GM21737 (cell line): ENCODE data around the gene UBASH3B.

Source experiments
- ATAC-seq: cut with Tn5 transposase; IDR thresholded peaks from one replicate; pipeline ENCODE4 v1.9.1; 2021; ENCODE audit warnings: mild to moderate bottlenecking, moderate library complexity; ENCODE audit not compliant: unreplicated experiment

UBASH3B gene

DNA sequence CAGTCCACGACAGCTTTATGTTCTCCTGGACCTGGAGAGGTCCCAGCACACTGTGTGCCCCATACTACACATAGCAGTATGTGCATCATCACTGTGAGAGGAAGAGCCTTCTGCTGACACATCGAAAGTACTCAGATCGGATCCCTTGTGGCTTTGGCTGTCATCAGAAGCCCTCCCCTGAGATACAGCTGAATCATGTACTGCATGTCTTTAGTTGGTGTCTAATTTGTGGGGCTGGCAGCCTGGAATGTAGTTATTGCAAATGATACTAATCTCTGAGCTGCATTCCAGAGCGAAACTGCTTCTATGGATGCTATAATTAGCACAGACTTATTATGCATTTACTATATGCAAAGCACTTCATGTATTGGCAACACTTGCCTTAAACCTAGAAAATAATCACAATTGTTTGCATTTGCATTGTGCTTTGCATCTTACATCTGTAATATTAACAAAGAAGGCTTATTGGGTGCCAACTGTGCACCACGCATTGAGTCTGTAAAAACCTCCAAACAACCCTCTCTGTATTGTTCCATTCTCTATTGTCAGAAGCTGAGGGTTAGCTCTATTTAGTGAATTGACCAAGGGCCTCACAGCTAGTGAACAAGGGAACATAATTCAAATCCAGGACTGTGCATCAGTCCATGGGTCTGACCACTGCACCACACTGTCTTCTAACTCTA is 93.6 kb downstream of the UBASH3B start:
- peak; percentile 72 for ATAC-seq

DNA sequence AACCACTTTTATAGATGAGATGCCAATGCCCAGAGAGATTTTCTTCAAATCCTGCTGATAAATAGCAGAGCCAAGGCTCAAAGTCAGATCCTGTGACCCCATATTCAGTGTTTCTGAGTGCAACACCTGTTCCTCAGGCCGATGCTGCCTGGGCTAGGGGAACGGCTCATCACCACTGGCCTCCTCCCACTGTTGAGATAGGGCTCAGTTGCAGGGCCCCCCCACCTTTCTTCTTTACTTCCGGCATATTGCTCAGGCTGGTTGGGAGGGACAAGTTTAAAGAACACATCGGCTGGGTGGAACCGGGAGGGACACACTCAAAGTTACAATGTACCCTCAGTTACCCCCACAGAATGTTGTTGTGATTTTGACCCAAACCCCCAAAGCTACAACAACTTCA is 94.5 kb downstream of the UBASH3B start:
- ATAC-seq: no peak

DNA sequence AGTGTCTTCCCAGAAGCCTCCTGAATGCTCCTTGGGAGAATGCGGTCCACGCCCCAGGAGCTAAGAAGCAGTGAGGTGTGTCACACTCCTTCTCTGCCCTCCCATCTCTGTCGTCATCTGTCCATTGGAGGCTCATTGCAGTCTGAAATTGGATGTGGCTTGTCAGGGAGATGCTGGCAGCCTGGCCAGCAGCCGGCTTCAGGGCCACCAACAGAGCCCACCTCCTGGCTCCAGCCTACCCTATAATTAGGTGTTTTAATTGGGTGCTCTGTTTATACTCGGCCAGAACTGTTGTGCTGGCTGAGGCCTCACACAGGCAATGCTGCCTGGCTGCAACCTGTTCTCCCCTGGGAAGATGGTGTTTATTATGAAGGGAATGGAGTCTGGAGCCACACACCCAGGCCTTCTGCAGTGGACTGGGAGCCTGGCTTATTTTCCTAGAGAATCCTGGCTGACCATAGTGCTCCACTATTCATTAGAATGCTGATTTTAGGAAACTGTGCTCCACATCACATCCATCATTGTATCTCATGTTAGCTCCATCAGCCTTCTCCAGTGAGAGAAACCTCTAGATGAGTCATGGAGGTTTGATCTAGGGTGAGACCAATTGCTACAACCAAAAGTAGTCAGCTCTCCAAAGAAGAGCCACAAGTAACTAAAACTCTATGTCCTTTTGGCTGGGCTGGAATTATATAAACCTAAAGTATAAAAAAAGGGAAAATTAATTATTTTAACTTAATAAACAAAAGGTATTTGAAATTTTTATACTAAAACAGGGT is 96.0 kb downstream of the UBASH3B start:
- no peak for ATAC-seq

DNA sequence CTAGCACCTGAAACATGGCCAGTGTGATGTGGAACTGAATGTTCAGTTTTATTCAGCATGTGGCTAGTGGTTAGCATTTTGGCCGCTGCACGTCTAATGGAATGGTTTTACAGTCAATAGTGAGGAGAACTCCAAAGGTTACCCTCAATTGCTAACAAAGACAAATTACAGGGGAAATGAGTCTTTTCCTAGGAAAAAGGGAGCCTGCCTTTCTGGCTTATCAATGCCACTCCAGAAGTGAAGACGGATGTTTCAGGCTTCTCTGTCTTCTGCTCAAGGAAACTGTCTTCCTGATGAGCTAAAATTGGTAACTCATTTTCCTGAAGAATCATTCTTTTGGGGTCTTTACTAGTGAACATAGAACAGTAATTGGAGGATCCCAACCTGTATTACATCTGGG is 98.5 kb downstream of the UBASH3B start:
- ATAC-seq: no peak

DNA sequence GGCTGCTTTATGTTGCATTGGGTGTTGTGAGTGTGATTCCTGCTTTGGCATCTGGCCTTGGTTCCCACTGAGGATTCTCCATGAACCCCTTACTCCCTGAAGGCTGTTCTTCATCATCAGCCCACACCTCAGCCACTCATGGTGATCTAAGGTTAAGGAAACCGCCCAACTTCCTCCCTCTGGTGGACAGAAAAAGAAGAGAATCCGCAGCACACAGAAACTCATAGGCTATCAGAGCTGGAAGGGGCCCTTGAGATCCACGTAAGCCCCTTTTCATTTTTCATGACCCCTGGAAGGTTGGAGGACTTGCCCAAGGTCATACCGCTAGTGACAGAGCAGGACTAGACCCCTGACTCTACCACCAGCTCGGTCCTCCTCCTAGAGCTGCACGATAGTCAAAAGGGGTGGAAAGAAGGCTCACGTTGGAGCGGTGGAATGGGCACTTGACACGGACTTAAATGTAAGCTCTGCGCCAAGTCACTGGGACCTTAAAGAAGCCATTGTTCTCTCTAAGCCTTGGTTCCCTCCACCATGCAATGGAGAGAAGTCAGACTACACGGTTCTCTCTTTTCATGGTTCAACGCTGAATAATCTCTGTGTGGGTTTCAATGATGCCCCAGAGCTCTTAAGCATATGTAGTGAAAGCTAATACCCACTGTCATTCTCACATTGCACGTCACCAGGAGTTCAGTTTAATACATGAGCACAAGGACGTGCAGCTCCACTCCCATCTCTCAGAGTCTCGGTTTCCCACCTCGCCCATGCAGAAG is 99.2 kb downstream of the UBASH3B start:
- ATAC-seq: no peak

DNA sequence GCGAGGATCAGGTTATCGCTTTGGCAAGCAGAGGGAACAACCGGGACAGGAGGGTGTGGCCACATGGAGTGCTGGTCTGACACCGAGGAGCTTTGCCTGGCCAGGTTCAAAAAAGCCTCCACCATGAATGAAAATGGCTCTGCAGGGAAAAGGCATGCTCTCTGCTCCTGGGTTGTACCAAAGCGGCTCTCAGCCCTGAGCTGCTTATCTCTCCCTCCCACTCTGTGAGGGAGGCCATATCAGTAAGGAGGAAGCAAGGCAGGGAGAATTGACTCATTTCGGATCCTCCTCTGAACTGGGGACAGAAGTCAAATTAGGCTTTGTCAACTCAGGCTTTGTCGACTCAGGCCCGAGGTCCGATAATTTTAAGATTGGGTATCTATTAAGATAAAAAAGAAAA is 99.9 kb downstream of the UBASH3B start:
- ATAC-seq: no peak

DNA sequence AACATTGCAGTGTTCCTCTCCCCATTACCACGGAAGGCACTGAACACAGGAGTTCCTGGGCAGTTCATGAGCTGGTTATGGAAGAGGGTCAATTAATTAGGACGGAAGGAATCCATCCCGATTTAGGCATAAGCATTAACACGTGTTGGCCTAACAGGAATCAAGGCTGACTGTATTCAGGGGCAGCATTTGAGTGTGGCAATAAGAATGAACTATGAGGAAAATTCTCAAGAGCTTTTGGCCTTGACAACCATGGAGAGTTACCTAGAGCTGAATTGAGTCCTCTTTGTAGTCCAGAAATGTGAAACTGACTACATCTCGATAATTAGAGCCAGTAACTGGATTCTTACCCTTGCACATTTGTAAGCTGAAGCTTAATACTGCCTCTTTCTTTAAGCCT is 100.4 kb downstream of the UBASH3B start:
- no peak for ATAC-seq

DNA sequence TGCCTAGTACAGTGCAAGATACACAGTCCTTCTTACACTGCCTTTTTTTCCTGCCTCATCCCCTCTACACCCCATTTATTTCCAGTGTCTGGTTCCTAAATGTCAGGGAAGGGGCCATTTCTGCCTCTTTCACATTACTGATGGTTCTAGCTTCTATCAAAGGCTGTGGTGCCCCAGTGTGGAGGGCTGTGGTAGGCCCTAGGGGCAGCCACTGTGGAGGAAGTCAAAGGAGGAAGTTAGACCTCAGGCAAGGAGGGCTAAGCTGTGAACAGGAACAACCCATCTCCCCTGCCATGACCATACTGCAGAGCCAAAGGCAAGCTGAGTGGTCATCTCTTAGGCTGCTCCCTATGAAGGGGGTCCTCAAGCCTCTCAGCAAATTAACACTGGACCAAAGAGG is 100.9 kb downstream of the UBASH3B start:
- ATAC-seq: peak; percentile 67

DNA sequence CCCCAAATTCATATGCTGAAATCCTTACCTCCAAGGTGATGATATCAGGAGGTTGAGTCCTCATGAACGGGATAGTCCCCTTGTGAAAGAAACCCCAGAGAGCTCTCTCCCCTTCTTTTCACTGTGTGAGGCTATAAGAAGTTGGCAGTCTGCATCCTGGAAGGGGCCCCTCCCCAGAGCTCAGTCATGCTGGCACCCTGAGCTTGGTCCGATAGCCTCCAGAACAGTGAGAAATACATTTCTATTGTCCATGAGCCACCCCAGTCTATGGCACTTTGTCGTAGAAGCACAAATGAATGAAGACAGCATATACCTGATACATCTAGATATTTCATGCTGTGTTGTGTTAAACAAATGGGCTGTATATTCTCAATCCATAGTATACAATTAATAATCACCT is 101.7 kb downstream of the UBASH3B start:
- ATAC-seq: no peak

DNA sequence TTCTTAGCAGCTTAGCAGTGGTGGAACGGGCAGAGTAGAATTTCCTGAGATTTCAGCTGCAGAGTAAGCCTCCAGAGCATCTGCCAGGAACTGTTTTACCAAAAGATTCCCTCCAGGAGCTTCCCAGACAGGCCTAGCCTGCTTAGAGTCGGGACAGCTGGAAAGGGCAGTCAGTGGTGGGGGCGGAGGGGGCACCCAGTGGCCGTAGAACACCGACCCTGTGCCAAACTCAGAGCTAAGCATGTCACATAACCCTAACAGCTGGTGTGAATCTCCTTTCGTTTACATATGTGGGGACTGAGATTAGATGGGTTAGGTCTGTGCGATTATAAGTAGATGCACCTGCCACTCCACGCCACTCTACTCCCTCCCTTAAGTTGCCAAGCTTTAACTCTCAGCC is 102.8 kb downstream of the UBASH3B start:
- no peak for ATAC-seq

DNA sequence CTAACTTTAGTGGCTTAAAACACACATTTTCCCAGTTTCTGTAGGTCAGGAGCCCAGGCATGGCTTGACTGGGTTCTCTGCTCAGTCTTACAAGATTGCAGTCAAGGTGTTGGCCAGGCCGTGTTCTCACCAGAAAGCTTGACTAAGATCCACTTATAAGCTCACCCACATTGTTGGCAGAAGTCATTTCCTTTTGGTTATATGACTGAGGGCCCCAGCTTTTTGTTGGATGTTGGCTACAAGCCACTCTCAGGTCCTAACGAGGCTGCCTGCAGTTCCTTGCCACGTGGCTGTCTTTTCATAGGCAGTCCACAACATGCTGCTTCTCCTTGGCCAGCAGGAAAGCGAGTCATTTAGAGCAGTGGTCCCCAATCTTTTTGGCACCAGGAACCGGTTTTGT is 103.5 kb downstream of the UBASH3B start:
- no peak for ATAC-seq

DNA sequence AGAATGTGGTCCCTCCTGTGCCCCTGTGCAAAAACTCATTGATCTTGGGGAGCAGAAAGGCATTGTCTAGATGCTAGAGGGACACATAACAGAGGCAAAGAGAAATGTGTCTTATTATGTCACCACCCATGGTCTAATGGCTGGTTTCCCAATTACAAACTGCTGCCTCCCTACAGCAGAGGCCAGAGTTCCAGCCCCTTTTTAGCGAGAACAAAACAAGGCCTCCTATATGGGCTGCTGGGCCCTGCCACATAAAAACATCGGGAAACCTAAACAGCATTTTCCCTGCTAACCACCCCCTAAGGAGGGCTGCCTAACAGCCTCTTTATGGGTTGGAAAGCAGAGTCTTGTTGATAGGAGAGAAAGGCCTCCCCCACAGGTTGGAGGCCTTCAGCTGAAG is 107.6 kb downstream of the UBASH3B start:
- no peak for ATAC-seq

DNA sequence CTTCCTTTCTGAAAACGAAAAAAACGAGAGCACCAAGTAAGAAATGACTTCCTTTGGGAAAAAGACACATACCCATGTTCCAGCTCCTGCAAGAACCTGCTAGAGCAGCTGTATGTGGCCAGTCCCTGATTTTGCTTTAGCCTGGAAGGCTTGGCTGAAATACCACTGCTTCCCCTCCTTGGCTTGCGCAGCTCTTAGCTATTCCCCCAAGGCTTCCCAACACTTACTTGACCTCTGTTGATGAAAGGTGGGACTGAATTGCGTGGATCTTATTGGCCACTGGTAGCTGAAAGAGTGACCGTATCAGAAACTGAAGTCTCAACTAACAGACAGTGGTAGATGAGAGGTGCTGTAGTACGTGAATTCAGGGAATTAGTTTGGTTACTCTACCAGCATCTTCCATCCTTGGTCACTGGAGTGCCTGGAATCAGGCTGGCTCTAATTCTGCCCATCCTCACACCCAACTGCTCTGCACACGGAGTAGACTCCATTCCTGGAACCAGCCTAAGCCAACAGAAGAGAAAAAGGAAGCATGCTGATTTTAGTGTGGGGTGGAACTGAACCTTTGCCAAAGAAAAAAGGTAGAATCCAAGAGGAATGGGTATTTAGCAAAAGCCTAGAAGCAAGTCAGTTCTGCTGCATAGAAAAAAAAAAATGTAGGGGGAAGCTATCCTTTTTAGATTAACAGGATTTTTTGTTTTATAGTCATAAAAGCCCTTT is 109.0 kb downstream of the UBASH3B start:
- no peak for ATAC-seq

DNA sequence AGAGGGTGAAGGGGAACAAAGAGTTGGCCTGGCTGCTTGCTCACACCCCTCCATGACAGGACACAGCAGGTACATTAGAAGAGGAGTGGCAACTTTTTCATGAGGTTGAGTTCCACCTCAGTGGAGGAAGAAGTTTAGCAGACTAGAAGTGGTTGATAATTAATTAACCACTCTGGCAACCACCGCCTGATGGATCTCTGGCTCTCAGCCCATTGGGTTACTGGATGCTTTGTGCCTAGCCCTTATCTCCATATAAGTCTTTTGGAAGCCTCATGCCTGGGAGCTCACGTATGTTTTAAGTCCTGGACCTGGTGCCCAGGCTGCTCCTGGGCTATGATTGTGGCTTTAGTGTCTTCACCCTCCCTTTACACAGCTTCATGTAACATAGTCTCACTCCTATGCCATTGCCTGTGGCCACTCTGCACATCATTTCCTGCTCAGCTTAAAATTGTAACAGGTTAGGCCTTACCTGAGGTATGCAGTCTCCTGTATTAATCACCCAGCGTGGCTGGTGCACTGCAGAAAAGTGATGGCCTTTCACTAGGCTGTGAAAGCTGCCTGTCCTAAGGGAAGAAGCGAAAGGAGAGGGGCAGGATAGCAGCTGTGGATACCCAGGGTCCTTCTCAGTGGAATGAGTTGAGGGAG is 110.1 kb downstream of the UBASH3B start:
- ATAC-seq: no peak

DNA sequence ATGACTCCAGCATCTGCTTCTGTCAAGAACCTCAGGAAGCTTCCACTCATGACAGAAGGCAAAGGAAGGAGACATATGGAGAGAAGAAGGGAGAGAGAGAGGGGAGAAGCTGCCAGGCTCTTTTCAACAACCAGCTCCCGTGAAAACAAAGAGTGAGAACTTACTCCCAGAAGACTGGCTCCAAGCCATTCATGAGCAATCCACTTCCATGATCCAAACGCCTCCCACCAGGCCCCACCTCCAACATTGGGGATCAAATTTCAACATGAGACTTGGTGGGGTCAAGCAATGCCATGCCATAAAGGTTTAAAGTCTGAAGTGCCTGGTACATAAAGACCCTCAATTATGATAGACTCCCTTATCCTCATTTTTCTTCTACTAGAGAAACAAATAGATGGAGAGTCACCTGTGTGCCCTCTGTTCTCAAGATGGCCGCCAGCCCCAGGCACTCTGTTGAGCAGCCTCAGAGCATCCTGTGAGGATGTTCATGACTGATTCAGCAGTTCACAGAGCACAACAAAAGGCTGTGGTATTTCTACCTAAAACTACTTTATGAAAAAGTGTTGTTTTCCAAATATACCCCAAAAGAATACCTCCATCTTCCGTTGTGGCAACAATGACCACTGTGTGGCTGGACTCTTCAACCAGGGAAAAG is 113.7 kb downstream of the UBASH3B start:
- ATAC-seq: no peak

DNA sequence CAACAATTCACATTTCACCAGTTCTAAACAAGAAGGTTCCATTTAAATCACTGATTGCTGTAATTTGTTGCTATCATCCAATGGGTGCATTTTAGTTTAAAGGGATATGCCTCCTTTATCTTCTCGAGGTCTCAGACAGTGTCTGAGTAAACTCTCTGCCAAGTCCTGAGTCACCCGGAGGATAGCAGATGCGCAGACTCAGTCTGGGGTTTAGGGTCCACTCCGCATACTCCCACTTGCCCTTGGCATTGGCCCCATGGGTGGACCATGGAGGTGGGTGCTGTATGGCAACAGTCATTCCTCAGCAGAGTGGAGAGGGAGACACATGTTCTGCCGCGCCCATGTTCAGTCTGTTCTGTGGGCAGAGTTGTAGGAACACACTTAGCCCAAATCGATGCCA is 117.4 kb downstream of the UBASH3B start:
- no peak for ATAC-seq

DNA sequence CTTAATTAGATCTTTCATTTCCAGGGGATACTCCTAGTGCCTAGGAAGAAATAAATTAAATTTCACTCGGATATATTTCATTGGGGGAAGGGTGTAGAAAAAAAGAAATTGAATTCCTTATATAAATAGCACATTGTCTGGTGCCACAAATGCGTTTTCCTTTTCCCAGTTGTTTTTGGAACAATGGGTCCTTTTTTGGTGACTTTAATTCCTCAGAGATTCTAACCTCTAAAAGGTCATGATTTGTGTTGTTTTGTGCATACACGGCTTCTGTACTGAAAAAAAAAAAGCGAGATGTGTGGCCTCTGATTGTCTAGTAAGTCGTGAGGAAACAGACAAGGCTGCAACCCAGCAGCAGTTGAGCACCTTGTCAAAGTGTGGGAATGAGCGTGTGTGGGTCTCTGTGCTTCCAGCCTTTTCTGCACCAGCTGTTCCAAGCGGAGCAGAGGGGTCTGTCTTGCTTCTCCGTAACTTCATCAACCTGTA is 118.3 kb downstream of the UBASH3B start:
- no peak for ATAC-seq

DNA sequence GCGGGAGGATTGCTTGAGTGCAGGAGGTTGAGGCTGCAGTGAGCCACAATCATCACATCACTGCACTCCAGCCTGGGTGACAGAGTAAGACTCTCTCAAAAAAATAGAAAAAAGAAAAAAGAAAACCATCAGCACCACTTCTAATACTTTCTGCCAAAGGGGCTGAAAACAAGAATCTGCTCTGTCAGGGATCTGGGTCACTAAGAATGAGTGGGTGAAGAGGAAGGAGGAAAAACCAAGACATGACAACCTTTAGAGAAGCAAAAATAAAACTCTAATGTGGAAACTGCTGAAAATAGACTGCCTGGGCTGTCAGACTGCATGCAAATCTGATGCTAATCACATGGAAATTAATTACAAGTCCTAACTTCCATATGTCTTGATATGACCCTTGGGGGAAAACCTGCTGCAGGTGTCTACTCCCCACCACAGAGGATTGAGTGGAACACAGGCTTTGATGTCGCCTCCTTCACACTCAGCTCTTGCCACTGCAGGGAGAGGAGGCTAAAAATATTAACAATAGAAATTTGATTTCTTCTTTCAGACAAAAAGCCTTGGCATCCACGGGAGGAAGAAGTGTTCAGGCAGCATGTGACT is 120.3 kb downstream of the UBASH3B start:
- no peak for ATAC-seq

DNA sequence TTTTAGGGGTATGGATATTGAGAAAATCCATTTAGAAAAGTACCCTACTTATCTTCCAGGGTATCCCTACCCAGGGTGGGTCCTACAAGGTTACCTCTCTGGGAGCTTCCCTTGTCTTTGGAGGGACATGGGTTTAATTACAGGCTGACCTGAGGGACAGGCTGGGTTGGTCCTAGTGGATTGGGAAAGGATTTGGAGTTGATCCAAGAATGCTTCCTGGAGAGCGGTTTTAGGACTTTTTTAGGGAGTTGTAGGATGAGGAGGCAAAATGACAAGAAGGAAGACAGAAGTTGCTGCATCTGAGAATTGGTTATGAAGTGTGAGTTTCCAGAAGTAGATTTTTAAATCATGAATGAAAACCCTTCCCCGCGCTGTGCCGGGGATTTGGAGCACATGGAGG is 121.0 kb downstream of the UBASH3B start:
- ATAC-seq: no peak

DNA sequence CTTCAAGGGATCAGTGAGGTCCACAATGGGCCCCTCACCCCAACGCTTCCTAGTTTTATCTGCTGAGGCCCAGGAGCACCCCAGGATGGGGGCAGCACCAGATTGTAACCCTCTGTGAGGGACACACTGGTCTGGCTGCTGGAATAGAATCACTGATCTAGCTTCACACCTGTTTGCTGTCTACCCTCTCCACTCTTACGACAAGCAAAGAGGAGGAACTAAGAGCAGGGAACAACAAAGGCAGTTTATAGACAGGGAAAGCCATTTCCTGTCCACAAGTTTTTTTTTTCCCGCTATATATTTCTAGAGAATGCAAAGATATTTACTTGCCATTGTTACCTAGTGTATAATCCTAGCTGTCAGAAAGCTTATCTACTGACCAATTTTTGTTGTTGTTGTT is 121.8 kb downstream of the UBASH3B start:
- no peak for ATAC-seq
